Measurements from ENCODE around the gene SYNGR2.

- TF ChIP-seq CTCF (IDR thresholded peaks at IDR 0.05) (no peak), POLR2A (IDR thresholded peaks at IDR 0.05; ENCODE audit: low read depth) (no peak)
Measured at GRCh38 chr17:78184868-78185267, 16.5 kb downstream of the SYNGR2 start.
